ENCODE results near the gene PPP3CA. TPM values are rescaled to one million over a fixed set of nuclear protein-coding genes. Genes with fewer than 3 reads are reported as not detected.

The PPP3CA gene
- total RNA-seq, 1 experiment from 2014 or later = 31.0 TPM

GRCh38 chr4:101071241-101071640, 276.1 kb downstream of the PPP3CA start:
- Histone ChIP-seq H3K9me3 (ENCODE audit: control insufficient read depth, insufficient read depth, low read depth, low read length) (no peaks in the 10 kb centered on the region), H3K4me3 (ENCODE audit: low read depth in 2 of 2, low read length in 2 of 2) (no peak overlapping the region), H3K27me3 (ENCODE audit: control insufficient read depth, insufficient read depth, low read length) (no peaks in the 10 kb centered on the region), H3K4me1 (ENCODE audit: control insufficient read depth, insufficient read depth, low read length) (no peaks in the 10 kb centered on the region), H3K27ac (ENCODE audit: low read length) (no peak overlapping the region), H3K36me3 (ENCODE audit: control insufficient read depth, insufficient read depth, low read length) (no peaks in the 10 kb centered on the region)
- intact Hi-C loops (cut with micrococcal nuclease; ENCODE audit: unreplicated experiment) (no loop called here), in situ Hi-C loops (cut with HindIII; ENCODE audit: low pct_unique_long_range_greater_than_20kb, low sequenced_read_pairs) (no loop called here)
- DNase-seq (ENCODE audit: low read depth, low spot score) (no peak), ATAC-seq (no peak)
- ChIA-PET POLR2A (no interaction called here), CTCF (no interaction called here)
- TF ChIP-seq REST (IDR thresholded peaks at IDR 0.05; ENCODE audit: insufficient read depth in 1 of 2, low read depth in 2 of 2, low read length in 1 of 2) (no peak), POLR2AphosphoS5 (IDR thresholded peaks at IDR 0.05; ENCODE audit: low read depth, low read length) (no peak), TCF7L2 (IDR thresholded peaks at IDR 0.05; ENCODE audit: low read depth, low read length) (no peak)
- no TSS peak for BruUV-seq (replicated peaks)

- H3K36me3 ChIP-seq (ENCODE audit: control insufficient read depth, insufficient read depth, low read length) = no peaks in the 10 kb centered on the region
- CTCF ChIA-PET = no interaction called here
- no peak for ATAC-seq
Measured at GRCh38 chr4:101068115-101068514, 279.2 kb downstream of the PPP3CA start.

More at GRCh38 chr4:101068115-101068514, 279.2 kb downstream of the PPP3CA start:
- Histone ChIP-seq H3K27me3 (ENCODE audit: control insufficient read depth, insufficient read depth, low read length) (no peaks in the 10 kb centered on the region), H3K4me3 (ENCODE audit: low read depth in 2 of 2, low read length in 2 of 2) (no peak overlapping the region), H3K4me1 (ENCODE audit: control insufficient read depth, insufficient read depth, low read length) (no peaks in the 10 kb centered on the region), H3K9me3 (ENCODE audit: control insufficient read depth, insufficient read depth, low read depth, low read length) (no peaks in the 10 kb centered on the region), H3K27ac (ENCODE audit: low read length) (no peak overlapping the region)
- intact Hi-C loops (cut with micrococcal nuclease; ENCODE audit: unreplicated experiment) = no loop called here
- BruUV-seq (replicated peaks) = no TSS peak
- DNase-seq (ENCODE audit: low read depth, low spot score) = no peak
- in situ Hi-C loops (cut with HindIII; ENCODE audit: low pct_unique_long_range_greater_than_20kb, low sequenced_read_pairs) = no loop called here
- TF ChIP-seq SIN3A (IDR thresholded peaks at IDR 0.05; ENCODE audit: borderline replicate concordance, insufficient read depth, low read depth, low read length) = no peak
- TF ChIP-seq TCF7L2 (IDR thresholded peaks at IDR 0.05; ENCODE audit: low read depth, low read length) = no peak
- TF ChIP-seq REST (IDR thresholded peaks at IDR 0.05; ENCODE audit: insufficient read depth in 1 of 2, low read depth in 2 of 2, low read length in 1 of 2) = no peak
- TF ChIP-seq CTCF (IDR thresholded peaks at IDR 0.05) = no peak
- TF ChIP-seq POLR2AphosphoS5 (IDR thresholded peaks at IDR 0.05; ENCODE audit: low read depth, low read length) = no peak
- POLR2A ChIA-PET = no interaction called here
